ENCODE measurements around the gene RPL36A.

RPL36A gene

GRCh38 chrX:101393530-101394305 is 2.9 kb downstream of the RPL36A start:
- DNase-seq, result no peak

- no peak for DNase-seq
Measured at GRCh38 chrX:101394372-101394771, 3.6 kb downstream of the RPL36A start.

- no peak for DNase-seq
Measured at GRCh38 chrX:101395789-101396188, 5.0 kb downstream of the RPL36A start.

GRCh38 chrX:101397779-101398178 is 7.0 kb downstream of the RPL36A start:
- no peak for DNase-seq

GRCh38 chrX:101398694-101399093 is 7.9 kb downstream of the RPL36A start:
- DNase-seq, result no peak

- no peak for DNase-seq
Measured at GRCh38 chrX:101399825-101400224, 9.0 kb downstream of the RPL36A start.

GRCh38 chrX:101407167-101407747 is 16.4 kb downstream of the RPL36A start:
- no peak for DNase-seq

GRCh38 chrX:101407748-101408531 is 17.1 kb downstream of the RPL36A start, which contains the start of the genes GLA and HNRNPH2:
Gene GLA (minus strand): TSS chrX:101407925. CDS start chrX:101407903, 22 bp downstream.
Gene HNRNPH2 (plus strand): TSS chrX:101408222. CDS start chrX:101411989, 3,767 bp downstream.
- DNase-seq, result peak; percentile 89

GRCh38 chrX:101408532-101408841 is 17.7 kb downstream of the RPL36A start:
- DNase-seq, result no peak

GRCh38 chrX:101409043-101409442 is 18.2 kb downstream of the RPL36A start:
- no peak for DNase-seq

- no peak for DNase-seq
Measured at GRCh38 chrX:101410461-101410860, 19.6 kb downstream of the RPL36A start.

GRCh38 chrX:101411984-101412383 is 21.2 kb downstream of the RPL36A start:
- DNase-seq, result no peak

- DNase-seq, result no peak
Measured at GRCh38 chrX:101415180-101416145, 24.7 kb downstream of the RPL36A start.

GRCh38 chrX:101416691-101417090 is 25.9 kb downstream of the RPL36A start:
- no peak for DNase-seq

- DNase-seq, result no peak
Measured at GRCh38 chrX:101417190-101417589, 26.4 kb downstream of the RPL36A start.

- peak; percentile 40 for DNase-seq
Measured at GRCh38 chrX:101417981-101418841, 27.4 kb downstream of the RPL36A start.

- no peak for DNase-seq
Measured at GRCh38 chrX:101419489-101419888, 28.7 kb downstream of the RPL36A start.

GRCh38 chrX:101427954-101428353 is 37.1 kb downstream of the RPL36A start:
- no peak for DNase-seq

GRCh38 chrX:101429934-101430333 is 39.1 kb downstream of the RPL36A start:
- DNase-seq, result no peak

GRCh38 chrX:101430457-101431078 is 39.8 kb downstream of the RPL36A start:
- no peak for DNase-seq

GRCh38 chrX:101442085-101442484 is 51.3 kb downstream of the RPL36A start:
- no peak for DNase-seq

All from activated CD4-positive, alpha-beta T cell treated with anti-CD3 and anti-CD28 coated beads for 48 hours (primary cell).